Right atrium auricular region (tissue), 2 donors: ENCODE data around the gene MED12L. TPM values are rescaled to one million over a fixed set of nuclear protein-coding genes. Genes with fewer than 3 reads are reported as not detected.

Experiments
- DNase-seq: peaks from one replicate; pipeline ENCODE4 v3.0.0-alpha.2; 2019; ENCODE audit warnings: low spot score
- H3K27ac ChIP-seq, 2 donors: fragments of 200-600 bp; sonication (generic); 1 replicate in 1 of 2; 2 replicates in 1 of 2; pipeline ENCODE4 v1.5.1; 2016 to 2019
- H3K27me3 ChIP-seq, 2 donors: fragments of 200-600 bp; sonication (generic); one replicate each; pipeline versions ENCODE4 v1.5.1 to v1.6.0; 2017 to 2019
- H3K36me3 ChIP-seq: fragments of 200-600 bp; sonication (generic); one replicate; pipeline ENCODE4 v1.5.1; 2016
- H3K4me1 ChIP-seq, 2 donors: fragments of 200-600 bp; sonication (generic); one replicate each; pipeline versions ENCODE4 v1.5.1 to v1.6.0; 2017 to 2019
- H3K4me3 ChIP-seq, 2 donors: fragments of 200-600 bp; sonication (generic); 1 replicate in 1 of 2; 2 replicates in 1 of 2; pipeline ENCODE4 v1.5.1; 2017 to 2019; ENCODE audit warnings: mild to moderate bottlenecking in 1 of 2, moderate library complexity in 1 of 2
- H3K9me3 ChIP-seq, 2 donors: fragments of 200-600 bp; sonication (generic); one replicate each; pipeline ENCODE4 v1.5.1; 2019
- total RNA-seq, 2 donors: library from RNA; depleted of rRNA; stranded (reverse); fragments of >200 nt; gene quantifications; one replicate each; pipeline ENCODE4 v1.1.0, GENCODE V29; 2016
- TF ChIP-seq, protein P1 (sequence below), 2 donors: fragments of 200-600 bp; sonication (generic); IDR thresholded peaks; one replicate each; pipeline ENCODE4 v1.5.1; 2019; ENCODE audit warnings: antibody characterized with exemption in 2 of 2

The MED12L gene
- total RNA-seq, 2 donors from 2014 or later: 0.07 to 0.35 TPM

DNA sequence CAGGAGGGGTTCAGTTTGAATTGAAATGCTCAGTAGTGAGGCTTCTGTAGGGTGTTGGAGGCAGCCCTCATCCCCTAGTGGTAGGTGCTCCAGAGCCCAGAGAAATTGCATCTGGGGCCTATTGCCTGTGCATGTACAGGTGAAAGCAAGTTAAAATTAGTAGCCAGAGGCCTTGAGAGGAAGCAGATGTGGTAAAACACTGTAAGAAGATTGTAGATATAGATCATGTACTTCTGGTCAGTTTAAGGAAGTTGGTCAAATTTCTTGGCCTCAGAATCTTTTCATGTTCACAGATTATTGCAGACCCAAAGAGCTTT lies 340.8 kb downstream of the MED12L start:
- Histone ChIP-seq H3K4me1 (no peaks in the 10 kb centered on the region), H3K27ac (no peak overlapping the region), H3K27me3 (no peaks in the 10 kb centered on the region), H3K9me3 (no peaks in the 10 kb centered on the region), H3K36me3 (no peaks in the 10 kb centered on the region), H3K4me3 (no peak overlapping the region)
- TF ChIP-seq, protein P1, sequence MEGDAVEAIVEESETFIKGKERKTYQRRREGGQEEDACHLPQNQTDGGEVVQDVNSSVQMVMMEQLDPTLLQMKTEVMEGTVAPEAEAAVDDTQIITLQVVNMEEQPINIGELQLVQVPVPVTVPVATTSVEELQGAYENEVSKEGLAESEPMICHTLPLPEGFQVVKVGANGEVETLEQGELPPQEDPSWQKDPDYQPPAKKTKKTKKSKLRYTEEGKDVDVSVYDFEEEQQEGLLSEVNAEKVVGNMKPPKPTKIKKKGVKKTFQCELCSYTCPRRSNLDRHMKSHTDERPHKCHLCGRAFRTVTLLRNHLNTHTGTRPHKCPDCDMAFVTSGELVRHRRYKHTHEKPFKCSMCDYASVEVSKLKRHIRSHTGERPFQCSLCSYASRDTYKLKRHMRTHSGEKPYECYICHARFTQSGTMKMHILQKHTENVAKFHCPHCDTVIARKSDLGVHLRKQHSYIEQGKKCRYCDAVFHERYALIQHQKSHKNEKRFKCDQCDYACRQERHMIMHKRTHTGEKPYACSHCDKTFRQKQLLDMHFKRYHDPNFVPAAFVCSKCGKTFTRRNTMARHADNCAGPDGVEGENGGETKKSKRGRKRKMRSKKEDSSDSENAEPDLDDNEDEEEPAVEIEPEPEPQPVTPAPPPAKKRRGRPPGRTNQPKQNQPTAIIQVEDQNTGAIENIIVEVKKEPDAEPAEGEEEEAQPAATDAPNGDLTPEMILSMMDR (IDR thresholded peaks at IDR 0.05): no peak
- no peak for DNase-seq

DNA sequence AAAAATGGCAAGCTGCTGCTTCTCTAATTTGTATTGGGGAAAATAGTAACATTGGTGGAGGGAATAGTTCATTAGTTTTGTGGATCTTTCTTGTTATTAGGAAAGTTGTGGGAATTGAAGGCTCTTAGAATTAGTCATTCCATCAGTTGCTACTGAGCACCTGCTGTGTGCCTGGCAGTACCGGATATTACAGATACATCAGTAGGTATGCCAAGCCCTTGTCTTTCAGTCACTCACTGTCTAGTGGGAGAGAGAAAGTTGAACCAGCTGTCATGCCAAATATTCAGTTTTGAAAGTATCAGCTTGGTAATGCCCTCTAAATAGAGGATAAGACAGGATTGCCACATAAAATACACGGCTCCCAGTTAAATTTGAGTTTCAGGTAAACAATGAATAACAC lies 342.9 kb downstream of the MED12L start:
- no peak for DNase-seq
- TF ChIP-seq, protein P1 (IDR thresholded peaks at IDR 0.05): no peak
- H3K4me3 ChIP-seq: no peak overlapping the region
- no peaks in the 10 kb centered on the region for H3K9me3 ChIP-seq
- H3K36me3 ChIP-seq: no peaks in the 10 kb centered on the region
- no peaks in the 10 kb centered on the region for H3K4me1 ChIP-seq
- H3K27ac ChIP-seq: no peak overlapping the region
- no peaks in the 10 kb centered on the region for H3K27me3 ChIP-seq

DNA sequence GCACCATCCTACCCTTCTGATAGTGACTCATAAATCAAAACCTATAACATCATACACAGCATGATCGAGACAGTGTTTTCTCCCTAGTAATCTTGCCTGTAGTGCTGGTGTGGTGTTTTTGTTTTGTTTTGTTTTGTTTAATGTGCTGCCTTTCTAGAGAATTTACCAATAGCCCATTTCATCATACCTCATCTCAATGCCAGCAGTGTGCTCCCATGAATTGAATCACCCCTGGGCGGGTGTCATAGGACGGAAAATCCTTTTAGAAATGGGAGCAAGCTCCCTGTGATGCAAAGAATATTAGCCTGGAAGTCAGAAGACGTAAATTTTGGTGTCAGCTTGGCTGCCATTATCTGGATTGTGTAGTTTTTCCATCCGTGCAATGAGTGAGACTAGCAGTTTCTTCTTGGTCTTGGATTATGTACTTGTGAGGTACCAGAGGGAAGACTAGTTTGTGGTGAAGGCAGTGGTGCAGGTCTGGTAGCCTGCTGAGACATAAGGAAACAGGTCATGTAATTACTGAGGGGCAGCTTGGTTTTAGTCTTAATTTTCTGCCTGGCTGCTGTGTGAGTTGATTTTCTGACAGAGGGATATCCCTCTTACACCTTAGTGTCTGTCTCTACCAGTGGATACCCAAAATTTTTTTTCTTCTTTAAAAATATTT lies 345.5 kb downstream of the MED12L start:
- Histone ChIP-seq H3K27ac (no peak overlapping the region), H3K9me3 (no peaks in the 10 kb centered on the region), H3K27me3 (no peaks in the 10 kb centered on the region), H3K36me3 (no peaks in the 10 kb centered on the region), H3K4me1 (no peaks in the 10 kb centered on the region), H3K4me3 (no peak overlapping the region)
- no peak for DNase-seq
- TF ChIP-seq, protein P1 (IDR thresholded peaks at IDR 0.05): no peak

GRCh38 chr3:151431940-151432339 lies 346.5 kb downstream of the MED12L start:
- Histone ChIP-seq H3K27ac (no peak overlapping the region), H3K9me3 (no peaks in the 10 kb centered on the region), H3K27me3 (no peaks in the 10 kb centered on the region), H3K36me3 (no peaks in the 10 kb centered on the region), H3K4me3 (no peak overlapping the region), H3K4me1 (no peaks in the 10 kb centered on the region)
- DNase-seq: no peak
- TF ChIP-seq, protein P1 (IDR thresholded peaks at IDR 0.05): no peak

DNA sequence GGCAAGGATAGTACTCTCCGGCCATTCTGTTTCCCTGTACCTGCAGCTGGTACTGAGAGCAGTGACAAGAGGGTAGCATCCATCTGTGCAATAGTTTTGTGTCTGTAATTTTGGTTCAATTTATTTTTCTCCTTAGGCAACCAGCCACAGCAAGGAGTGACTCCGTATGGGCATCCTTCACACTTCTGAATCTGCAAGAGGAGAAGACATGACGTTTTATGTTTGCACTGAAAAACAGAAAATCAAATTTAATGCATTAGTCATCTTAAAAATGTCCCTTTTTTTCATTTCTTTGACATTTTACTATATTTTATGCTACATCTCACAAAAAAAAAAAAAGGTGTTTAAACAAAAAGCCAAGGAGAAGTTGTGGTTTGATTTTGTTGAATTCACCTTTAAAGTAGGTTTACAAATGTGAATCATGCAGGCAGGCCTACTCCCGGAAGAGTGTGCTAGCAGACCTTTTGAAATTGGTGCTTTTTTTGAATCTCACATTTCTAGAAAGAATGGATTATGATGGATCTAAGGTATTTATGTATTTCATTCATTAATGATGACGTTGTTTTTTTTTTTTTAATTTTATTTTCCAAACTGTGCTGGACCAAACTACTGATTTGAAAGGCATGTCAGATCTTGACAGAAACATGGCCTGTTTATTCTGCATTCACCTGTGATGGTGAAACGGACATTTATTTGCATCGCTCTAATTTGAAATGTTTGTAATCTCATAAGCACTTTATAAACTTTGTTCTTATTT lies 347.3 kb downstream of the MED12L start:
- no peak for DNase-seq
- Histone ChIP-seq H3K36me3 (no peaks in the 10 kb centered on the region), H3K27me3 (no peaks in the 10 kb centered on the region), H3K4me3 (no peak overlapping the region), H3K4me1 (no peaks in the 10 kb centered on the region), H3K9me3 (no peaks in the 10 kb centered on the region), H3K27ac (no peak overlapping the region)
- TF ChIP-seq, protein P1 (IDR thresholded peaks at IDR 0.05): no peak
